Measurements from ENCODE around the gene FGF10. TPM values are rescaled to one million over a fixed set of nuclear protein-coding genes. Genes with fewer than 3 reads are reported as not detected.

Gene FGF10
- total and polyA plus RNA-seq, 7 experiments from 2014 or later = not detected

GRCh38 chr5:44267909-44268308 is 121.3 kb downstream of the FGF10 start:
- H3K36me3 Mint-ChIP-seq = no peaks in the 10 kb centered on the region
- no peak overlapping the region for H3K27ac Mint-ChIP-seq
- DNase-seq (no peak), ATAC-seq (no peak)
- CTCF ChIA-PET = no interaction called here
- POLR2A ChIA-PET = no interaction called here
- Histone ChIP-seq H3K36me3 (ENCODE audit: control insufficient read depth in 2 of 3, insufficient read depth in 3 of 3, low read length in 3 of 3) (no peaks in the 10 kb centered on the region), H3K27me3 (ENCODE audit: control insufficient read depth in 2 of 2, insufficient read depth in 2 of 2, low read length in 2 of 2) (no peaks in the 10 kb centered on the region), H3K9me3 (ENCODE audit: control insufficient read depth in 2 of 3, low read length in 3 of 3) (no peaks in the 10 kb centered on the region), H3K27ac (ENCODE audit: low read depth, low read length) (no peak overlapping the region), H3K4me1 (ENCODE audit: control insufficient read depth in 2 of 2, insufficient read depth in 2 of 2, low read length in 2 of 2) (no peaks in the 10 kb centered on the region), H3K4me3 (ENCODE audit: low read length) (no peak overlapping the region)
- intact Hi-C loops (cut with micrococcal nuclease) = no loop called here
- H3K4me3 Mint-ChIP-seq = no peak overlapping the region
- H3K27me3 Mint-ChIP-seq = no peaks in the 10 kb centered on the region
- peaks cover 0 to 12% (median 2%) of the 10 kb centered on the region in 11 donors for H3K9me3 Mint-ChIP-seq
- H3K4me1 Mint-ChIP-seq = no peaks in the 10 kb centered on the region

DNA sequence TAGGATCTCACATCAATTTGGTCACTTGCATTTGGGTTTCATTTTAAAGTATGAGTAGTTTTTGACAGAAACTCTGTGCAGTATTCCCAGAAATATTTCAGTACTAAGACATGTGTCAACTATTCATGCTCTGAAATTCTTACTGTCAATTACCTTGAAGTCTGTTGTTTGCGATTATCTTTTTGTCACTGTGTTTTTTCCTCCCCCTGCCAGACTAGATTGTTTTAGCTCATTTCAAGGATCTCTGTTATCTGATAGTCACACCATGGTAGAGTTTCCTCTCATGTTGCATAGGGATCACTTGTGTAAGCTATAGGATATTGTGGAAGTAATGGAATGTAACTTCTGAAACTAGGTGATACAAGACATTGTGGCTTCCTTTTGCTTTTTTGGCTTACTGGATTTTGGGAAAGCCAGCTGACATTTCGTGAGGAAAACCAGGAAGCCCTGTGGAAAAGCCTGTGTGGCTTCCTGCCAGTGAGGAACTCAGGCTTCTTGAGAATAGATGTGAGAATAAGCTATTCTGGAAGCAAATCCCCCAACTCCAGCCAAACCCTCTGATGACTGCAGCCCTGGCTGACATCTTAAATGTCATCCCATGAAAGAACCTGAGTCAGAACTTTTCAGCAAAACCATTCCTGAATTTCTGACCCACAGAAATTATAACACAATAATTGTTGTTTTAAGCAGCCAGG is 122.2 kb downstream of the FGF10 start:
- Histone ChIP-seq H3K9me3 (ENCODE audit: control insufficient read depth in 2 of 3, low read length in 3 of 3) (no peaks in the 10 kb centered on the region), H3K36me3 (ENCODE audit: control insufficient read depth in 2 of 3, insufficient read depth in 3 of 3, low read length in 3 of 3) (no peaks in the 10 kb centered on the region), H3K4me1 (ENCODE audit: control insufficient read depth in 2 of 2, insufficient read depth in 2 of 2, low read length in 2 of 2) (no peaks in the 10 kb centered on the region), H3K27ac (ENCODE audit: low read depth, low read length) (no peak overlapping the region), H3K27me3 (ENCODE audit: control insufficient read depth in 2 of 2, insufficient read depth in 2 of 2, low read length in 2 of 2) (no peaks in the 10 kb centered on the region), H3K4me3 (ENCODE audit: low read length) (no peak overlapping the region)
- intact Hi-C loops (cut with micrococcal nuclease) = no loop called here
- Mint-ChIP-seq H3K4me3 (no peak overlapping the region), H3K9me3 (peaks cover 0 to 10% (median 2%) of the 10 kb centered on the region in 11 donors), H3K4me1 (no peaks in the 10 kb centered on the region), H3K36me3 (no peaks in the 10 kb centered on the region), H3K27me3 (no peaks in the 10 kb centered on the region), H3K27ac (no peak overlapping the region)
- ChIA-PET POLR2A (no interaction called here), CTCF (no interaction called here)
- DNase-seq = no peak
- no peak for ATAC-seq

DNA sequence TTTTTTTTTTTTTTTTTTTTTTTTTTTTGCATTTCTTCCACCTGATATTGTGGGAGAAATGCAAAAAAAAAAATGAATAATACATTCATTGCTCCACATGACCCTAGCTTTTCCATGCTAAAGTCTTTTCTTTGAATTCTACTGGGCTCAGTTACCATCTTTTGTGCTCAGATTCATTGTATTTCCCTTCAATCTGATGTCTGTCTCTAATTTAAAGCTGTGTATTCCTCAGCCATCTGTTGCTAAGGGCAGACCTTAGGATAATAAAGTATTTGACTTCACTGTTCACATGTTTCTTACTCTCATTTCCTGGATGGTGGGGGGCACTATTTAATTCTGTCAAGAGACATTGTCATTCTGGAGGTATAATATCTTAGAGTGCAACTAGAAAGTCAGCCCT is 123.5 kb downstream of the FGF10 start:
- H3K9me3 ChIP-seq (ENCODE audit: control insufficient read depth in 2 of 3, low read length in 3 of 3) = no peaks in the 10 kb centered on the region
- intact Hi-C loops (cut with micrococcal nuclease) = no loop called here
- Mint-ChIP-seq H3K36me3 (no peaks in the 10 kb centered on the region), H3K27ac (no peak overlapping the region), H3K4me1 (no peaks in the 10 kb centered on the region), H3K4me3 (no peak overlapping the region), H3K27me3 (no peaks in the 10 kb centered on the region), H3K9me3 (peaks cover 0 to 8% (median 0%) of the 10 kb centered on the region in 11 donors)
- no peak overlapping the region for H3K4me3 ChIP-seq (ENCODE audit: low read length)
- no peaks in the 10 kb centered on the region for H3K4me1 ChIP-seq (ENCODE audit: control insufficient read depth in 2 of 2, insufficient read depth in 2 of 2, low read length in 2 of 2)
- H3K27me3 ChIP-seq (ENCODE audit: control insufficient read depth in 2 of 2, insufficient read depth in 2 of 2, low read length in 2 of 2) = no peaks in the 10 kb centered on the region
- ATAC-seq (no peak), DNase-seq (no peak)
- POLR2A ChIA-PET = no interaction called here
- H3K27ac ChIP-seq (ENCODE audit: low read depth, low read length) = no peak overlapping the region
- CTCF ChIA-PET = no interaction called here
- no peaks in the 10 kb centered on the region for H3K36me3 ChIP-seq (ENCODE audit: control insufficient read depth in 2 of 3, insufficient read depth in 3 of 3, low read length in 3 of 3)

DNA sequence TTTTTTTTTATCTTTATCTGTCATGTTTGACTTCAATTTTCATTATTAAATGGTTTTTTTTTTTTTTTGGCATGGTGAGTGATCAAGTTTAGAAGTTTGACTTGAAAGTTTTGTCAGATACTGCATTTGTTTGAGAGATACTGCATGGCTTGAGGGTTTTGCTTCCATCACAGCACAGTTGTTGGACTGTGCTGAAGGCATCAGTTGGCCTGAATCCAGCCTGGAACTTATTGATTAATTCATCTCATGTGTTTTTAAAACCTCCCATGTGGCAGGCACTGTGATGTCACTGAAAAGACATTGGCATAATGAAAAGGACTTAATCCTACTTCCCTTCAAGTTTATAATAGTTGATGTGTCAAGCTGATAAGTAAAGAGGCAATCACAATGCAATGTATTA is 128.4 kb downstream of the FGF10 start:
- Histone ChIP-seq H3K4me1 (ENCODE audit: control insufficient read depth in 2 of 2, insufficient read depth in 2 of 2, low read length in 2 of 2) (no peaks in the 10 kb centered on the region), H3K36me3 (ENCODE audit: control insufficient read depth in 2 of 3, insufficient read depth in 3 of 3, low read length in 3 of 3) (no peaks in the 10 kb centered on the region), H3K27ac (ENCODE audit: low read depth, low read length) (no peak overlapping the region), H3K27me3 (ENCODE audit: control insufficient read depth in 2 of 2, insufficient read depth in 2 of 2, low read length in 2 of 2) (no peaks in the 10 kb centered on the region), H3K4me3 (ENCODE audit: low read length) (no peak overlapping the region), H3K9me3 (ENCODE audit: control insufficient read depth in 2 of 3, low read length in 3 of 3) (no peaks in the 10 kb centered on the region)
- CTCF ChIA-PET = no interaction called here
- H3K4me3 Mint-ChIP-seq = no peak overlapping the region
- H3K9me3 Mint-ChIP-seq = peaks cover 0 to 8% (median 3%) of the 10 kb centered on the region in 11 donors
- no peak for ATAC-seq
- no peaks in the 10 kb centered on the region for H3K4me1 Mint-ChIP-seq
- no peak overlapping the region for H3K27ac Mint-ChIP-seq
- H3K36me3 Mint-ChIP-seq = no peaks in the 10 kb centered on the region
- H3K27me3 Mint-ChIP-seq = no peaks in the 10 kb centered on the region
- intact Hi-C loops (cut with micrococcal nuclease) = no loop called here
- no peak for DNase-seq
- POLR2A ChIA-PET = no interaction called here

DNA sequence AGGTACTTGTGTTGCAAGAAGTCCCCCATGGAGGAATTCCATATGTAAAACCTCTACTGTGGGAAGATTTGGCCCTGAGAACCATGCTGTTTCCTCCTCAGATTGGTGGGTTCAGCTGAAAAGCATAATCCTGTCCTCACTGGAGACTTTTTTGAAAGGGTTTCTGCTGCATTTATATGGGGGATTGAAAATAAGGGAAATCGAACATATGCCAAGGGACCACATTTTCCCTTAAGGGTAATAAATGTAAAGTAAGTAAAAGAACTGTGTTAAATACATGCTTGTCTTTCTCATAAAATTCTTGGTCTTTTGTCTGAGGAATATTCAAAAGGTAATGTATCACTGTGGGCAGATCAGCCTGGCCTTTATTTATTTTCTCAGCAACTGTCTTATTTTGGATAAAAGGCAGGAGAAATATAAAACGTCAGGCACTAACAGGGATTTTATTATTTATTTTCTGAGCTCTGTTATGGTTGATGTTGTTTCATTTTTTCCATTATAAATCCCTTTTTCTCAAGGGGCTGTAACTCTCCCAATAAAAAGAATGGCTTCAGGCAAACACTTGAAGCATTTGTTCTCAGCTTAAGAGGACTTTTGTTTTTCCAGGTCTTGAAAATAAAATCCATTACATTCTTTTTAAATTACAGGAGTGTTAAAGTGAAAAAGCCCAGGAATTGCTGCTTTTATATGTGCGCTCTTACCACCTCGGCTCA is 131.4 kb downstream of the FGF10 start:
- Histone ChIP-seq H3K36me3 (ENCODE audit: control insufficient read depth in 2 of 3, insufficient read depth in 3 of 3, low read length in 3 of 3) (no peaks in the 10 kb centered on the region), H3K27ac (ENCODE audit: low read depth, low read length) (no peak overlapping the region), H3K9me3 (ENCODE audit: control insufficient read depth in 2 of 3, low read length in 3 of 3) (no peaks in the 10 kb centered on the region), H3K4me1 (ENCODE audit: control insufficient read depth in 2 of 2, insufficient read depth in 2 of 2, low read length in 2 of 2) (no peaks in the 10 kb centered on the region), H3K27me3 (ENCODE audit: control insufficient read depth in 2 of 2, insufficient read depth in 2 of 2, low read length in 2 of 2) (no peaks in the 10 kb centered on the region), H3K4me3 (ENCODE audit: low read length) (no peak overlapping the region)
- ChIA-PET POLR2A (no interaction called here), CTCF (no interaction called here)
- intact Hi-C loops (cut with micrococcal nuclease) = no loop called here
- ATAC-seq (no peak), DNase-seq (no peak)
- H3K27ac Mint-ChIP-seq = no peak overlapping the region
- no peaks in the 10 kb centered on the region for H3K27me3 Mint-ChIP-seq
- no peak overlapping the region for H3K4me3 Mint-ChIP-seq
- peaks cover 0 to 12% (median 0%) of the 10 kb centered on the region in 11 donors for H3K9me3 Mint-ChIP-seq
- no peaks in the 10 kb centered on the region for H3K4me1 Mint-ChIP-seq
- H3K36me3 Mint-ChIP-seq = peaks cover 0 to 3% (median 0%) of the 10 kb centered on the region in 5 donors

GRCh38 chr5:44257221-44257620 is 132.0 kb downstream of the FGF10 start:
- no peaks in the 10 kb centered on the region for H3K9me3 ChIP-seq (ENCODE audit: control insufficient read depth in 2 of 3, low read length in 3 of 3)
- H3K27me3 Mint-ChIP-seq = no peaks in the 10 kb centered on the region
- no peak overlapping the region for H3K27ac Mint-ChIP-seq
- no peaks in the 10 kb centered on the region for H3K36me3 ChIP-seq (ENCODE audit: control insufficient read depth in 2 of 3, insufficient read depth in 3 of 3, low read length in 3 of 3)
- no peaks in the 10 kb centered on the region for H3K4me1 Mint-ChIP-seq
- no peaks in the 10 kb centered on the region for H3K4me1 ChIP-seq (ENCODE audit: control insufficient read depth in 2 of 2, insufficient read depth in 2 of 2, low read length in 2 of 2)
- H3K4me3 ChIP-seq (ENCODE audit: low read length) = no peak overlapping the region
- H3K27me3 ChIP-seq (ENCODE audit: control insufficient read depth in 2 of 2, insufficient read depth in 2 of 2, low read length in 2 of 2) = no peaks in the 10 kb centered on the region
- intact Hi-C loops (cut with micrococcal nuclease) = no loop called here
- CTCF ChIA-PET = no interaction called here
- peaks cover 0 to 3% (median 0%) of the 10 kb centered on the region in 5 donors for H3K36me3 Mint-ChIP-seq
- no peak overlapping the region for H3K4me3 Mint-ChIP-seq
- DNase-seq = no peak
- POLR2A ChIA-PET = no interaction called here
- no peak for ATAC-seq
- peaks cover 0 to 12% (median 0%) of the 10 kb centered on the region in 11 donors for H3K9me3 Mint-ChIP-seq
- no peak overlapping the region for H3K27ac ChIP-seq (ENCODE audit: low read depth, low read length)
